Measurements from ENCODE around the gene UBR7.
"Not testable (repeated sequence)": the region's sequence is repeated elsewhere in the genome, so short reads cannot be mapped to it uniquely, and the experiment has no call there.

The UBR7 gene, protein sequence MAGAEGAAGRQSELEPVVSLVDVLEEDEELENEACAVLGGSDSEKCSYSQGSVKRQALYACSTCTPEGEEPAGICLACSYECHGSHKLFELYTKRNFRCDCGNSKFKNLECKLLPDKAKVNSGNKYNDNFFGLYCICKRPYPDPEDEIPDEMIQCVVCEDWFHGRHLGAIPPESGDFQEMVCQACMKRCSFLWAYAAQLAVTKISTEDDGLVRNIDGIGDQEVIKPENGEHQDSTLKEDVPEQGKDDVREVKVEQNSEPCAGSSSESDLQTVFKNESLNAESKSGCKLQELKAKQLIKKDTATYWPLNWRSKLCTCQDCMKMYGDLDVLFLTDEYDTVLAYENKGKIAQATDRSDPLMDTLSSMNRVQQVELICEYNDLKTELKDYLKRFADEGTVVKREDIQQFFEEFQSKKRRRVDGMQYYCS

DNA sequence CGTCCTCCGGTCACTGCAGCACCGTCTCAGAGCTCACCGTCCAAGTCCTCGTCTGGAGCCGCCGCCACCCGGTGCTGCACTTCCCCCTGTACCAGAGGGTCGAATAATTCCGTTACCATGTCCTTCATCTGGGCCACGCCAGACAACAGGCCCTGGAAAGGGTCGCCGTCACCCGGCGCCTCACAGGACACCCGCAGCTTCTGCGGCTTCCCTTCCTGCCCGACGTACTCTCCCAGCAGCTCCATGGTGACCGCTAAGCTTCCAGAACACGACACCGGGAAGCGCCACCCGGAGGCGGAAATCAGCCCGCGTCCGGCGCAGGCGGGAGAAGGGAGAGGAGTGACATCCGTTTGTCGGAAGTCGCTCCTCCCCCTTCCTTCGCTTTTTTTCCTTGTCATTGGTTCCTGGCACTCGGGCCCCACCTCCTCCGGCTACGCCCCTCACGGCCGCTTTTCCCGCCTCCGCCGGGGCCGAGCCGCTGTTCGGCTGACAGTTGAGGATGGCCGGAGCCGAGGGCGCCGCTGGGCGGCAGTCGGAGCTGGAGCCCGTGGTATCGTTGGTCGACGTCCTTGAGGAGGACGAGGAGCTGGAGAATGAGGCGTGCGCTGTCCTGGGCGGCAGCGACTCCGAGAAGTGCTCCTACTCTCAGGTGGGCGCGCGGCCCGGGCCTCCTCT is at the start of gene UBR7, which contains the start of gene GON7:
TSS of gene UBR7 (plus strand) at position 464 of the 675 bp plus-strand sequence. CDS start at position 500, 36 bp downstream.
TSS of gene GON7 (minus strand) at position 273 of the 675 bp plus-strand sequence. CDS start at position 245, 28 bp downstream.
- DNase-seq (ENCODE audit: low read depth): peak; percentile 95

DNA sequence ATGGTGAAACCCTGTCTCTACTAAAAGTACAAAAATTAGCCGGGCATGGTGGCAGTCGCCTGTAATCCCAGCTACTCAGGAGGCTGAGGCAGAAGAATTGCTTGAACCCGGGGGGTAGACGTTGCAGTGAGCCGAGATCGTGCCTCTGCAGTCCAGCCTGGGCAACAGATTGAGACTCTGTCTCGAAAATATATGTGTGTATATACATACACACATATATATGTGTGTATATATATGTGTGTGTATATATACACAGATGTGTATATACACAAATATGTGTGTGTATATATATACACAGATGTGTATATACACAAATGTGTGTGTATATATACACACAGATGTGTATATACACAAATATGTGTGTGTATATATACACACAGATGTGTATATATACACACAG is 48.7 kb upstream of the UBR7 start:
- not testable (repeated sequence) for DNase-seq (ENCODE audit: low read depth)

DNA sequence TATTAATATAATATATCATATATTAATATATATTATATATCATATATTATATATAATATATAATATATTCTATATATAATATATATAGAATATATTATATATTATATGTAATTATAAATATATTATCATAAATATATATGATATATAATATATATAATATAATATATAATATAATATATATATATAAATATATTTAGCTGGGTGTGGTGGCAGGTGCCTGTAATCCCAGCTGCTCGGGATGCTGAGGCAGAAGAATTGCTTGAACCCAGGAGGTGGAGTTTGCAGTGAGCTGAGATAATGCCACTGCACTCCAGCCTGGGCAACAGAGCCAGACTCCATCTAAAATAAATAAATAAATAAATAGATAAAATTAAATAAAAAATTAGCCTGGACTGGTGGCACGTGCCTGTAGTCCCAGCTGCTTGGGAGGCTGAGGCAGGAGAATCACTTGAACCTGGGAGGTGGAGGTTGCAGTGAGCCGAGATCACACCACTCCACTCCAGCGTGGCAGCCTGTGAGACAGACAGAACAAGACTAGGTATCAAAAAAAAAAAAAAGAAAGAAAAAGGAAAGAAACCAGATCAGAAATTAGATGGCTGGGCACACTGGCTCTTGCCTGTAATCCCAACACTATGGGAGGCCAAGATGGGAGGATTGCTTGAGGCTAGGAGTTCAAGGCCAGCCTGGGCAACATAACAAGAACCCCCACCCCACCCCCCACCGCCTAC is 47.3 kb upstream of the UBR7 start:
- DNase-seq (ENCODE audit: low read depth): not testable (repeated sequence)

DNA sequence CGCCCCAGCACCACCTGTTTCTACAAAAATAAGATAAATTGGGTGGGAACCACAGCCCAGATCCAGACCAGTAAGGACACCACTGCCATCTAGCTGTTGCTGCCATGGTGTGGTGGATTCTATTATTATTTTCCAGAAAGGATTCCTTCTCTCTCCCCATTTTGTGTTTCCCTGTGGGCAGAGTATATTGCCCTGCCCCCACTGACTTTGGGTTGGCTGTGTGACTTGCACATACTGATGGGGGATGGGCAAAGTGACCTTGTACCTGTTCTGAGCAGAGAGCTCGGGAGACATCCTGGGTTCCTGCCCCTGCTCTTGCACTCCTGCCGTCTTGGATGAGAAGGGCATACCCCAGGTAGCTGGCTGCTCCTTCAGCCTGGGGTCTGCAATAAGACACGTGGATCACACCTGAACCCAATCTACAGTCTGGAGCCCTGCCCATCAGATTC is 46.7 kb upstream of the UBR7 start:
- peak; percentile 7 for DNase-seq (ENCODE audit: low read depth)

DNA sequence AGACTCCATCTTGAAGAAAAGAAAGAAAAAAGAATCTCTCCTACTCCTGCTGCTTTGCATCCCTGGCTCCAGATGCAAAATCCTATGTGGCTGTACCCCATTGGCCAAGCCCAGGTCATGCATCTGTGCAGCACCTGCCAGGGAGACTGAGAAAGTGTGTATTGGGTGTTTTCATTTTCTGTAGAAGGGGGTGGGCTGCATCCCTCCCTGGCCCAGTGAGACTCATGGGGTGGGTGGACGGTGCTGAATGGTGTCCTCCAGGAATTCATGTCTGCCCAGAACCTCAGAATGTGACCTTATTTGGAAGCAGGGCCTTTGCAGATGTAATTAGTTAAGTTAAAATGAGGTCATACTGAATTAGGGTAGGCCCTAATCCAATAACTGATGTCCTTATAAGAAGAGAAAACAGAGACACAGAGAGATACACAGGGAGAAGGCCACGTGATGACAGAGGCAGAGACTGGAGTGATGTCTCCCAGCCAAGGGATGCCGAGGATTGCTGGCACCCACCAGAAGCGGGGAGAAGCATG is 45.6 kb upstream of the UBR7 start:
- DNase-seq (ENCODE audit: low read depth): no peak

DNA sequence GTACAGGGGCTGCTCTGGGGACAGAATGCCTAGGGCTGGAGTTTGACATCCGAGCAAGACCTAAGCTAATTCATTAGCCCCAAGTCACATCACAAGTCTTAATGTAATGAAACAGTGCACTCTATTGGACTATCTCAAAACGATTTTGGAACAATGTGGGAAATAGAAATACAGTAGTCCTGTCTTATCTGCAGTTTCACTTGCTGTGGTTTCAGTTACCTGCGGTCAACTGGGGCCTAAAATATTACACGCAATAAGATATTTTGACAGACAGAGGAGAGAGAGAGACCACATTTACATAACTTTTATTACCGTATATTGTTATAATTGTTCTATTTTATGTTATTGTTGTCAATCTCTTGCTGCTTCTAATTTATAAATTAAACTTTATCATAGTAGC is 43.5 kb upstream of the UBR7 start:
- DNase-seq (ENCODE audit: low read depth): no peak

DNA sequence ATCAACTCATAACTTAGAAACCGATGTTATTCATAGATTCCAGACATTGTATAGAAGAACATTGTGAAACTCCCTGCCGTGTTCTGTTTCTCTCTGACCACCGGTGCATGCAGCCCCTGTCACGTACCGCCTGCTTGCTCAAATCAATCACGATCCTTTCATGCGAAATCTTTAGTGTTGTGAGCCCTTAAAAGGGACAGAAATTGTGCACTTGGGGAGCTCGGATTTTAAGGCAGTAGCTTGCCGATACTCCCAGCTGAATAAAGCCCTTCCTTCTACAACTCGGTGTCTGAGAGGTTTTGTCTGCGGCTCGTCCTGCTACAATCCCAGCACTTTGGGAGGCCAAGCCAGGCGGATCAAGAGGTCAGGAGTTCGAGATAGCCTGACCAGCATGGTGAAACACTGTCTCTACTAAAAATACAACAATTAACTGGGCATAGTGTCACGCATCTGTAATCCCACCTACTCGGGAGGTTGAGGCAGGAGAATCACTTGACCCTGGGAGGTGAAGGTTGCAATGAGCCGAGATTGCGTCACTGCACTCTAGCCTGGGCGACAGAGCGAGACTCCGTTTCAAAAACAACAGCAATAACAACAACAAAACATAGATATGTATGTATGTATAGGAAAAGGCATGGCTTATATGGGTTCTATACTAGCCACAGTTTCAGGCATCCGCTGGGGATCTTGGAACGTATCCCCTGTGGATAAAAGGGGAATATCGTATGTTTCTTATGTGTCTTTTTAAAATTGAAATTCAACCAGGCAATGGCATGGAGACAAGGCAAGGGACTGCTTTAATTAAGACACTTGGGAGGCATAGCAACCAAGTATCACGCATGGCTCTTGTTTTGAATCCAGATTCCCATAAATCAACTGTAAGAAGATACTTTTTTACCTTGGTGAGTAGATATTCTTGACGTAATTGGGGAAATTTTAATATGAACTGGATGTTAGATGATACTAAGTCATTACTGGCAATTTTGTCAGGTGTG is 41.5 kb upstream of the UBR7 start:
- DNase-seq (ENCODE audit: low read depth): not testable (repeated sequence)

DNA sequence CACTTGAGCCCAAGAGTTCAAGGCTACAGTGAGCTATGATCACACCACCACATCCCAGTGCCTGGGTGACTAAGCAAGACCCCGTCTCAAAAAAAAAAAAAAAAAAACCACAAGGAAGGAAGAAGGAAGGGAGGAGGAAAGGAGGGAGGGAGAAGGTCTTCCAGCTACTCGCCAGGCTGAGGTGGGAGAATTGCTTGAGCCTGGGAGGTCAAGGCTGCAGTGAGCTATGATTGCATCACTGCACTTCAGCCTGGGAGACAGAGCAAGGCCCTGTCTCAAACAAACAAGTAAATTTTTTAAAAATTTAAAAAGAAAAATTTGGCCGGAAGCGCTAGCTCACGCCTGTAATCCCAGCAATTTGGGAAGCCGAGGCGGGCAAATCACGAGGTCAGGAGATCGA is 38.4 kb upstream of the UBR7 start:
- peak; percentile 21 for DNase-seq (ENCODE audit: low read depth)

DNA sequence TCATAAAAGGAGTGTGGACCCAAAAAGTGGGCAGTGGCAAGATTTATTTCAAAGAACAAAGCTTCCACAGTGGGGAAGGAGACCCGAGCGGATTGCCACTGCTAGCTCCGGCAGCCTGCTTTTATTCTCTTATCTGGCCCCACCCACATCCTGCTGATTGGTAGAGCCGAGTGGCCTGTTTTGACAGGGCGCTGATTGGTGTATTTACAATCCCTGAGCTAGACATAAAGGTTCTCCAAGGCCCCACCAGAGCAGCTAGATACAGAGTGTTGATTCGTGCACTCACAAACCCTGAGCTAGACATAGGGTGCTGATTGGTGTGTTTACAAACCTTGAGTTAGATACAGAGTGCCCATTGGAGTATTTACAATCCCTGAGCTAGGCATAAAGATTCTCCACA is 37.4 kb upstream of the UBR7 start:
- not testable (repeated sequence) for DNase-seq (ENCODE audit: low read depth)

DNA sequence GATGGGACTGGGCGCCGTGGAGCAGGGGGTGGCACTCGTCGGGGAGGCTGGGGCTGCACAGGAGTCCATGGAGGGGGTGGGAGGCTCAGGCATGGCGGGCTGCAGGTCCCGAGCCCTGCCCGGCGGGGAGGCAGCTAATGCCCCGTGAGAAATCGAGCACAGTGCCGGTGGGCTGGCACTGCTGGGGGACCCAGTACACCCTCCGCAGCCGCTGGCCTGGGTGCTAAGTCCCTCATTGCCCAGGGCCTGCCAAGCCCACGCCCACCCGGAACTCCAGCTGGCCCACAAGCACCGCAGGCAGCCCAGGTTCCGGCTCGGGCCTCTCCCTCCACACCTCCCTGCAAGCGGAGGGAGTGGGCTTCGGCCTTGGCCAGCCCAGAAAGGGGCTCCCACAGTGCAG is 36.9 kb upstream of the UBR7 start:
- DNase-seq (ENCODE audit: low read depth): not testable (repeated sequence)

DNA sequence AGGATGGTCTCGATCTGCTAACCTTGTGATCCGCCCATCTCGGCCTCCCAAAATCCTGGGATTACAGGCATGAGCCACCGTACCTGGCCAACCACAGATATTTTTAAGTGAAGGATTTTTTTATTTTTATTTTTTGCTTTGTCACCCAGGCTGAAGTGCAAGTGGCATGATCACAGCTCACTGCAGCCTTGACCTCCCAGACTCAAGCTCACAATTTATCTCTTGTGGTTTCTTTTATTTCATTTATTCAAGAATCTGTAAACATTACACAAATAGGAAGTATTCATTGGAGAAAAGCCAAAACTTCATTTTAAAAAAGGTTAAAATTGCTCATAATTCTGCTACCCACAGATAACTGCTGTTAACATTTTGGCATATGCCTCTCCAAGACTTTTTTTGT is 35.7 kb upstream of the UBR7 start:
- DNase-seq (ENCODE audit: low read depth): peak; percentile 62

DNA sequence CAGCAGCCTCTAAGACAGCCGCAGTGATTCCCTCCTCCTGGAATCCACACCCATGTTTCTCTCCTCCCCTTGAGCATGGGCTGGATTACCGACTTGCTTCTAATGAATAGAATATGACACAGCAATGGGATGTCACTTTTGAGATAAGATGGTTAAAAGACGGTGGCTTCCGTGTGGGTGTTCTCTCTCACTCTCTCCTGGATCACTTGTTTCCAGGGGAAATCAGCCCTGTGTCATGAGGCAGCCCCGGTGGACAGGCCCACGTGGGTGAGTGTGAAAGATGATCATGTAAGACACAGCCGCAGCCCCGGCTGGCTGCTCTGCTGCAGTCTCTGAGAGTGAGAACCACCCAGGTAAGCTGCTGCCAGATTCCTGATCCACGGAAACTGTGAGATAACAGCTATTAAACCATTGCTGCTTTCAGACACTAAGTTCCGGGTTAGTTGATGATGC is 33.1 kb upstream of the UBR7 start:
- peak; percentile 25 for DNase-seq (ENCODE audit: low read depth)

DNA sequence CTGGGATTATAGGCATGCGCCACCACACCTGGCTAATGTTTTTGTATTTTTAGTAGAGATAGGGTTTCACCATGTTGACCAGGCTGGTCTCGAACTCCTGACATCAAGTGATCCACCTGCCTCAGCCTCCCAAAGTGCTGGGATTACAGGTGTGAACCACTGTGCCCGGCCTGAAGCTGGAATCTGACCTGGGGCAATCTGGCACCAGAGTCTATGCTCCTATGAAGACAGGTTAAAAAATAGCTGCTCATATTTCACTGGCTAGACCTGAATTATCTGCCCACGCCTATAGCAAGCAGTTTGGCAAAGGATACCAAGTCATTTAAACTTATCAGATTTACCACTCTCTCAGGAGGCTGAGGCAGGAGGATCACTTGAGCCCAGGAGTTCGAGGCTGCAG is 32.3 kb upstream of the UBR7 start:
- not testable (repeated sequence) for DNase-seq (ENCODE audit: low read depth)

DNA sequence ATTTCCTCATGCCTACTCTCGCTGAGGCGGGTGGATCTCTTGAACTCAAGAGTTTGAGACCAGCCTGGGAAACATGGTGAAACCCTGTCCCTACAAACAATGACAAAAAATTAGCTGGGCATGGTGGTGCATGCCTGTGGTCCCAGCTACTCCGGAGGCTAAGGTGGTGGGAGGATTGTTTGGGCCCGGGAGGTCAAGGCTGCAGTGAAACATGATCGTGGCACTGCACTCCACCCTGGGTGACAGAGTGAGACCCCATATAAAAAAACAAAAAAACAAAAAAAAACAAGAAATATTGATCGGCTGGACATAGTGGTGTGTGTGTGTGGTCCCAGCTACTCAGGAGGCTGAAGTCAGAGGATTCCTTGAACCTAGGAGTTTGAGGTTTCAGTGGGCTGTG is 31.6 kb upstream of the UBR7 start:
- no peak for DNase-seq (ENCODE audit: low read depth)

DNA sequence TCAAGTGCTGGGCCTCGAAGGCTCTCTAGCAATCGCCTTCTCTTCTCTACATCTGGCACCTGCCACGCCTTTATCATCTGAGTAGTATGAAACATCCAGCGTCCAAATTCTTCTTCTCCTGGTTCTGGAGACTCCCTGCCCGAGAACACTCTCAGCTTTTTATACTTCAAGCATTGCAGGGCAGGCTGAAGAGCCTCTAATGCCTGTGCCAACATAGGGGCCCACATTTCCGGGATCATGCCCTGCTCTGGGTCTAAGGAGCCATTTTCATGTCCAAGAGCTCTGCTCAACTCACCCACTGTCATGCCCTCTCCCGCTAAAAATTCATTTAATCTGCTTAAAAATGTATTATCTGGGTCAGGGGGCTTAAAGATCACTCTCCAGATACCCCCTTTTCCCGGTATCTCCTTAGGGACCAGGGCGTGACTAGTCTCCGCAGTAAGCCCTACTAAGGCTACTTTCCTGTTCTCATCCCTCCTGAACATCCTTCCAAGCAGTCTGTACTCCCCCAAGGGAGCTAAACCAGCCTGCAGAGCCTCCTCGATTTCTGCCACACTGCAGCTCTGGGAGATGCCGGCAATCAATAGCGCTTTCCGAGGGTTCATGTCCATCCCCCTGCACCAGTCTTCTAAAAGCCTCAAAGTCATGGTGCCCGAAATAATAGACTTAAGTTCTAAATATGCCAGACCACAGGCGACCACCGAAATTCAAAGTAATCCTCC is 23.3 kb upstream of the UBR7 start:
- DNase-seq (ENCODE audit: low read depth): no peak

DNA sequence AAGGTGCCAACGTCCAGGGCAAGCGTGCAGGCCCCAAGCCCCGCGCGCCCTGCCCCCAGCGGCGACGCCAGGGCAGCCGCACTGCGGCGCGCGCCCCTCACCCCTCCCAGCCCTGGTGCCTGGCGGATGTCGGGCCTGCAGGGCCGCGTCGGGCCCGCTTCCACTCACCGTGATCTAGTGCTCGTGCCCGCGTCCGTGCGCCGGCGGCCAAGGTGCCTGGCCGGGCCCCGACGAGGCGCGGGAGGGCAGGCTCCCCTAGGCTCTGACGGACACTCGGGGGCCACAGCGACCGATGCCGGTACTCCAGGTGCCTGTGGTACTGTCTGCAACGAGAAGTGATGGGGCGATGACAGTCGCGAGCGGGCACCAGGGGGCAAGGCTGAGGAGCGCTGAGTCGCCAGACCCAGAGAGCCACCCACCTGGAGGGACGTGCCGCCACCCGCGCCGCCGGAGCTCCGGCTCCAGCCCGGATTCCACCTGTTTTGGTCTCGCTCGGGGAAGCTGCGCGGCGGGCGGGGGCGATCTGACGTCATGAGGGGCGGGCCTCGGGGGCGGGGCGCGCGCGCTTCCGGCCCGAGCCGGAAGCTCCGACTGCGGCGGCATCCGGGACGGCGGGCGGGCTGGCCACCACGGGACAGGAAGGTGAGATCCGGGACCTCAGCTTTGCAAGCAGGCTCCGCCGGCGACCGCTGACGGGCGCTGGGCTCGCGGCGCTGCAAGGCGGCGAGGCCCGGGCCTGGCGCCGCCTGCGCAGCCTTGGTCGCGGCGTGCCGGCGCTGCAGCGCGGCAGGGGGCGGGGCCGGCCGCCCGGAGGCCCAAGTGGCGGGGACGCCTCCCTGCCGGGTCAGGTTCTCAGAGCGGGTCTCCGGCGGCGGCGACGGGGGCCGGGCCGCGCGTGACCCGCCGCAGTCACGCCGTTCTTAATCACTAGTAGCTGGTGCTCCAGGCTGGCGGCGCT is 22.4 kb upstream of the UBR7 start, which contains the start of the genes LYSET and MOAP1:
TSS of gene LYSET (plus strand) at position 927 of the 958 bp plus-strand sequence. CDS start 89 bp downstream, outside the sequence.
TSS of gene MOAP1 (minus strand) at position 507 of the 958 bp plus-strand sequence. CDS start 655 bp downstream, outside the sequence.
- peak; percentile 67 for DNase-seq (ENCODE audit: low read depth)

DNA sequence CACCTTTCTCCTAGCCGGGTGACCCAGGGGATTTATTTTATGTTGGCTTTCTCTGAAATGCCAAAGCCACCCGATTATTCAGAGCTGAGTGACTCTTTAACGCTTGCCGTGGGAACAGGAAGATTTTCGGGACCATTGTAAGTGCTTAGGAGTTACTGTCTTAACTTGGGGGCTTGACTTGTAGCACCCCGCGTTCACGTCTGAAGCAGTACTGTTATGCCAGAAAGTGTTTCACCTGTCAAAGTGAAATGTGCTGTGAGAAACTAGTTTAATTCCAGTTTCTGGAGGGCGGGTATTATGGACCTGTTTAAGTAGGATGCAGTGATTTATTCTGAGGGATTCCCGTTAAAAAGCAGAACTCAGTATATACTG is 21.7 kb upstream of the UBR7 start:
- peak; percentile 12 for DNase-seq (ENCODE audit: low read depth)

DNA sequence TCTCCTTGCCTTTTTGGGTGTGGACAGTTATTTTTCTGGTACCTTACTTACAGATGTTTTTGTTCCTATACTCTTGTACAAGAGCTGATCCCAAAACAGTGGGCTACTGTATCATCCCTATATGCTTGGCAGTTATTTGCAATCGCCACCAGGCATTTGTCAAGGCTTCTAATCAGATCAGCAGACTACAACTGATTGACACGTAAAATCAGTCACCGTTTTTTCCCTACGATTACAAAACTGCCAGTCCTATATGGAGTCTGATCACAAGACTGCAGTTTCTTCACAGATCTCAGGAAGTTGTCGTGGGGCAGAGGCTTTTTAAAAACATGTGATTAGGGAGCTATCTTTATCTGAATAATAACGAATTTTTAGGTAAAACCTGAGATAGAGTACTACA is 20.6 kb upstream of the UBR7 start:
- DNase-seq (ENCODE audit: low read depth): no peak

DNA sequence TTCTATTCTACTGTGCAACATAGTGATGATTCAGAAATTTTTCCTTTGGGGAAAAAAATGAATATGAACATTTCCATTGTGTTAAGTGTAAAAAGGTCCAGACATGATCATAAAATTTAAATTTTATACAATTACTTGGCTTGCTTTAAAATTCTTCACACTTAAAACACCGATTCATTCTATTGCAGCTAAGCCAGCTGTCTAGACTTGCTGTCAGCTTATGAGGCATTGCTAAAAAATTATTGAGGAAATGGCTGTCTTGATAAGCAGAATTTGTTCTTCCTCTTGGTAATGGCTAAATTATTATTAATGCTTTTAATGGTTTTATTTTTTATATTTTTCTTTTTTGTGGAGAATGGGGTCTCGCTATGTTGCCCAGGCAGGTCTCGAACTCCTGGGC is 20.1 kb upstream of the UBR7 start:
- DNase-seq (ENCODE audit: low read depth): no peak

Measured in amniotic epithelial cell (primary cell).